WTC11 (cell line): ENCODE measurements around the gene RGS6. TPM values are rescaled to one million over a fixed set of nuclear protein-coding genes. Genes with fewer than 3 reads are reported as not detected.

Experiments
- ATAC-seq: fragments of 200-7000 bp; cut with Tn5 transposase; 2 replicates; pipeline ENCODE4 v1.10.0; 2021; ENCODE audit warnings: mild to moderate bottlenecking, moderate library complexity
- CTCF ChIA-PET: fragments of 300-600 bp; sonication (Branson Sonifier 250); formaldehyde crosslinking; loops from one replicate; lab custom pipeline; 2021; ENCODE audit warnings: antibody characterized with exemption; lab: Charles Lee
- POLR2A ChIA-PET: fragments of 350-600 bp; sonication (Branson Sonifier 250); formaldehyde crosslinking; loops from one replicate; lab custom pipeline; 2021; ENCODE audit warnings: antibody characterized with exemption; lab: Charles Lee
- DNase-seq: peaks from one replicate; pipeline ENCODE4 v3.0.0; 2021; ENCODE audit warnings: low spot score
- H3K27ac Mint-ChIP-seq: 2 replicates; pipeline ENCODE4 v1.8.0; 2021; ENCODE audit warnings: mixed read lengths
- H3K27me3 Mint-ChIP-seq: 2 replicates; pipeline ENCODE4 v1.8.0; 2021; ENCODE audit warnings: low read depth, mild to moderate bottlenecking, moderate library complexity, mixed read lengths
- H3K36me3 Mint-ChIP-seq: 2 replicates; pipeline ENCODE4 v1.8.0; 2021; ENCODE audit warnings: mixed read lengths
- H3K4me1 Mint-ChIP-seq: 2 replicates; pipeline ENCODE4 v1.8.0; 2022; ENCODE audit warnings: mixed read lengths
- H3K4me3 Mint-ChIP-seq: 2 replicates; pipeline ENCODE4 v1.8.0; 2021; ENCODE audit warnings: mild to moderate bottlenecking, moderate library complexity, mixed read lengths
- H3K9me3 Mint-ChIP-seq: 2 replicates; pipeline ENCODE4 v1.8.0; 2021; ENCODE audit warnings: mixed read lengths
- CREB1 ChIP-seq: sonication (generic); formaldehyde crosslinking; IDR thresholded peaks from 2 replicates; pipeline ENCODE4 v1.8.0; 2023; ENCODE audit warnings: mild to moderate bottlenecking, missing genetic modification reagents
- ELF4 ChIP-seq: sonication (generic); formaldehyde crosslinking; IDR thresholded peaks from 2 replicates; pipeline ENCODE4 v1.8.1; 2022; ENCODE audit warnings: low read depth, mild to moderate bottlenecking, moderate library complexity, missing genetic modification reagents
- FOXK1 ChIP-seq: sonication (generic); formaldehyde crosslinking; IDR thresholded peaks from 2 replicates; pipeline ENCODE4 v1.8.0; 2022; ENCODE audit warnings: mild to moderate bottlenecking, moderate library complexity, missing genetic modification reagents
- GABPB1 ChIP-seq: sonication (generic); formaldehyde crosslinking; IDR thresholded peaks from 2 replicates; pipeline ENCODE4 v1.8.1; 2023; ENCODE audit warnings: mild to moderate bottlenecking, missing genetic modification reagents
- GTF2I ChIP-seq: fragments of 250-450 bp; sonication (Bioruptor Pico); conservative IDR thresholded peaks from 2 replicates; pipeline ENCODE4 v1.4.0; 2021; ENCODE audit warnings: mild to moderate bottlenecking
- HMGA2 ChIP-seq: fragments of 250-450 bp; sonication (Bioruptor Pico); IDR thresholded peaks from 2 replicates; pipeline ENCODE4 v1.4.0; 2021; ENCODE audit warnings: mild to moderate bottlenecking, moderate library complexity
- HMGXB4 ChIP-seq: sonication (generic); formaldehyde crosslinking; IDR thresholded peaks from 2 replicates; pipeline ENCODE4 v1.8.1; 2023; ENCODE audit warnings: mild to moderate bottlenecking, moderate library complexity, missing genetic modification reagents
- IRF2 ChIP-seq: sonication (generic); formaldehyde crosslinking; IDR thresholded peaks from 2 replicates; pipeline ENCODE4 v1.8.0; 2022; ENCODE audit warnings: low read depth, missing genetic modification reagents, borderline replicate concordance
- TEAD4 ChIP-seq: sonication (generic); formaldehyde crosslinking; IDR thresholded peaks from 2 replicates; pipeline ENCODE4 v1.8.0; 2022; ENCODE audit warnings: mild to moderate bottlenecking, missing genetic modification reagents
- TP53 ChIP-seq: sonication (generic); formaldehyde crosslinking; IDR thresholded peaks from 2 replicates; pipeline ENCODE4 v1.8.1; 2023; ENCODE audit warnings: mild to moderate bottlenecking, missing genetic modification reagents
- USF2 ChIP-seq: sonication (generic); formaldehyde crosslinking; IDR thresholded peaks from 2 replicates; pipeline ENCODE4 v1.8.1; 2023; ENCODE audit warnings: mild to moderate bottlenecking, missing genetic modification reagents, moderate library complexity
- ZBTB21 ChIP-seq: sonication (generic); formaldehyde crosslinking; IDR thresholded peaks from 2 replicates; pipeline ENCODE4 v1.8.1; 2023; ENCODE audit warnings: mild to moderate bottlenecking, missing genetic modification reagents, borderline replicate concordance
- ZNF138 ChIP-seq: sonication (generic); formaldehyde crosslinking; conservative IDR thresholded peaks from 2 replicates; pipeline ENCODE4 v1.8.1; 2022; ENCODE audit warnings: mild to moderate bottlenecking, moderate library complexity, missing genetic modification reagents
- ZNF263 ChIP-seq: sonication (generic); formaldehyde crosslinking; IDR thresholded peaks from 2 replicates; pipeline ENCODE4 v1.8.1; 2022; ENCODE audit warnings: low read depth, mild to moderate bottlenecking, moderate library complexity, missing genetic modification reagents
- total RNA-seq: library from RNA; stranded (reverse); gene quantifications from 3 replicates; pipeline ENCODE4 v1.2.3, GENCODE V29; 2021
- TF ChIP-seq, protein P1 (sequence below): sonication (generic); formaldehyde crosslinking; IDR thresholded peaks from 2 replicates; pipeline ENCODE4 v1.8.1; 2023; ENCODE audit warnings: mild to moderate bottlenecking, missing genetic modification reagents
- TF ChIP-seq, protein P2 (sequence below): sonication (generic); formaldehyde crosslinking; IDR thresholded peaks from 2 replicates; pipeline ENCODE4 v1.8.0; 2022; ENCODE audit warnings: mild to moderate bottlenecking, missing genetic modification reagents
- TF ChIP-seq, protein P3 (sequence below): sonication (generic); formaldehyde crosslinking; IDR thresholded peaks from 2 replicates; pipeline ENCODE4 v1.8.1; 2022; ENCODE audit warnings: missing genetic modification reagents, borderline replicate concordance
- TF ChIP-seq, protein P4 (sequence below): sonication (generic); formaldehyde crosslinking; IDR thresholded peaks from 2 replicates; pipeline ENCODE4 v1.8.0; 2023; ENCODE audit warnings: mild to moderate bottlenecking, missing genetic modification reagents

The RGS6 gene
- total RNA-seq, 1 experiment from 2014 or later: 1.0 TPM

- H3K27ac Mint-ChIP-seq: no peak overlapping the region
- H3K36me3 Mint-ChIP-seq: peaks cover 18% of the 10 kb centered on the region
- CTCF ChIA-PET: interaction anchor here (2.0 kb wide), 1 partner anchor 19 kb away, joined by 10 read pairs; no protein-coding TSS in a partner anchor
- H3K4me1 Mint-ChIP-seq: peaks cover 44% of the 10 kb centered on the region
- TF ChIP-seq GABPB1 (CRISPR knock-in tag): no peak
- no peak for TF ChIP-seq TEAD4
- no peak for TF ChIP-seq TP53
- TF ChIP-seq USF2: no peak
- no peak for TF ChIP-seq IRF2 (CRISPR knock-in tag)
- TF ChIP-seq, protein P1, sequence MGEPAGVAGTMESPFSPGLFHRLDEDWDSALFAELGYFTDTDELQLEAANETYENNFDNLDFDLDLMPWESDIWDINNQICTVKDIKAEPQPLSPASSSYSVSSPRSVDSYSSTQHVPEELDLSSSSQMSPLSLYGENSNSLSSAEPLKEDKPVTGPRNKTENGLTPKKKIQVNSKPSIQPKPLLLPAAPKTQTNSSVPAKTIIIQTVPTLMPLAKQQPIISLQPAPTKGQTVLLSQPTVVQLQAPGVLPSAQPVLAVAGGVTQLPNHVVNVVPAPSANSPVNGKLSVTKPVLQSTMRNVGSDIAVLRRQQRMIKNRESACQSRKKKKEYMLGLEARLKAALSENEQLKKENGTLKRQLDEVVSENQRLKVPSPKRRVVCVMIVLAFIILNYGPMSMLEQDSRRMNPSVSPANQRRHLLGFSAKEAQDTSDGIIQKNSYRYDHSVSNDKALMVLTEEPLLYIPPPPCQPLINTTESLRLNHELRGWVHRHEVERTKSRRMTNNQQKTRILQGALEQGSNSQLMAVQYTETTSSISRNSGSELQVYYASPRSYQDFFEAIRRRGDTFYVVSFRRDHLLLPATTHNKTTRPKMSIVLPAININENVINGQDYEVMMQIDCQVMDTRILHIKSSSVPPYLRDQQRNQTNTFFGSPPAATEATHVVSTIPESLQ: no peak
- TF ChIP-seq, protein P2, sequence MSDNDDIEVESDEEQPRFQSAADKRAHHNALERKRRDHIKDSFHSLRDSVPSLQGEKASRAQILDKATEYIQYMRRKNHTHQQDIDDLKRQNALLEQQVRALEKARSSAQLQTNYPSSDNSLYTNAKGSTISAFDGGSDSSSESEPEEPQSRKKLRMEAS: no peak
- no peak for TF ChIP-seq ZBTB21 (CRISPR knock-in tag)
- TF ChIP-seq FOXK1 (CRISPR knock-in tag): no peak
- TF ChIP-seq ZNF138 (CRISPR knock-in tag): no peak
- no peak for TF ChIP-seq CREB1
- TF ChIP-seq HMGA2 (CRISPR knock-in tag): no peak
- no peak for TF ChIP-seq HMGXB4 (CRISPR knock-in tag)
- TF ChIP-seq, protein P3, sequence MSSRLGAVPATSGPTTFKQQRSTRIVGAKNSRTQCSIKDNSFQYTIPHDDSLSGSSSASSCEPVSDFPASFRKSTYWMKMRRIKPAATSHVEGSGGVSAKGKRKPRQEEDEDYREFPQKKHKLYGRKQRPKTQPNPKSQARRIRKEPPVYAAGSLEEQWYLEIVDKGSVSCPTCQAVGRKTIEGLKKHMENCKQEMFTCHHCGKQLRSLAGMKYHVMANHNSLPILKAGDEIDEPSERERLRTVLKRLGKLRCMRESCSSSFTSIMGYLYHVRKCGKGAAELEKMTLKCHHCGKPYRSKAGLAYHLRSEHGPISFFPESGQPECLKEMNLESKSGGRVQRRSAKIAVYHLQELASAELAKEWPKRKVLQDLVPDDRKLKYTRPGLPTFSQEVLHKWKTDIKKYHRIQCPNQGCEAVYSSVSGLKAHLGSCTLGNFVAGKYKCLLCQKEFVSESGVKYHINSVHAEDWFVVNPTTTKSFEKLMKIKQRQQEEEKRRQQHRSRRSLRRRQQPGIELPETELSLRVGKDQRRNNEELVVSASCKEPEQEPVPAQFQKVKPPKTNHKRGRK: no peak
- TF ChIP-seq, protein P4, sequence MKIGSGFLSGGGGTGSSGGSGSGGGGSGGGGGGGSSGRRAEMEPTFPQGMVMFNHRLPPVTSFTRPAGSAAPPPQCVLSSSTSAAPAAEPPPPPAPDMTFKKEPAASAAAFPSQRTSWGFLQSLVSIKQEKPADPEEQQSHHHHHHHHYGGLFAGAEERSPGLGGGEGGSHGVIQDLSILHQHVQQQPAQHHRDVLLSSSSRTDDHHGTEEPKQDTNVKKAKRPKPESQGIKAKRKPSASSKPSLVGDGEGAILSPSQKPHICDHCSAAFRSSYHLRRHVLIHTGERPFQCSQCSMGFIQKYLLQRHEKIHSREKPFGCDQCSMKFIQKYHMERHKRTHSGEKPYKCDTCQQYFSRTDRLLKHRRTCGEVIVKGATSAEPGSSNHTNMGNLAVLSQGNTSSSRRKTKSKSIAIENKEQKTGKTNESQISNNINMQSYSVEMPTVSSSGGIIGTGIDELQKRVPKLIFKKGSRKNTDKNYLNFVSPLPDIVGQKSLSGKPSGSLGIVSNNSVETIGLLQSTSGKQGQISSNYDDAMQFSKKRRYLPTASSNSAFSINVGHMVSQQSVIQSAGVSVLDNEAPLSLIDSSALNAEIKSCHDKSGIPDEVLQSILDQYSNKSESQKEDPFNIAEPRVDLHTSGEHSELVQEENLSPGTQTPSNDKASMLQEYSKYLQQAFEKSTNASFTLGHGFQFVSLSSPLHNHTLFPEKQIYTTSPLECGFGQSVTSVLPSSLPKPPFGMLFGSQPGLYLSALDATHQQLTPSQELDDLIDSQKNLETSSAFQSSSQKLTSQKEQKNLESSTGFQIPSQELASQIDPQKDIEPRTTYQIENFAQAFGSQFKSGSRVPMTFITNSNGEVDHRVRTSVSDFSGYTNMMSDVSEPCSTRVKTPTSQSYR (CRISPR knock-in tag): no peak
- TF ChIP-seq GTF2I (CRISPR knock-in tag): no peak
- no peak for TF ChIP-seq ZNF263 (CRISPR knock-in tag)
- TF ChIP-seq ELF4: no peak
- H3K9me3 Mint-ChIP-seq: peaks cover 16% of the 10 kb centered on the region
- ATAC-seq: no peak
- DNase-seq: no peak
- H3K4me3 Mint-ChIP-seq: no peak overlapping the region
- H3K27me3 Mint-ChIP-seq: no peaks in the 10 kb centered on the region
- POLR2A ChIA-PET: interaction anchor here (0.7 kb wide), 1 partner anchor 878 kb away, joined by 8 read pairs; no protein-coding TSS in a partner anchor
Observed at GRCh38 chr14:72084935-72085334, 152.7 kb downstream of the RGS6 start.
